OCI-LY1 (cell line): ENCODE data around the gene COL19A1.

Experiments
- H2AFZ ChIP-seq: fragments of 200-600 bp; sonication (generic), shearing (Covaris generic); 2 replicates; pipeline ENCODE4 v1.6.0; 2014; ENCODE audit warnings: antibody characterized with exemption, mild to moderate bottlenecking, low read length
- H3F3A ChIP-seq: fragments of 200-600 bp; sonication (generic), shearing (Covaris generic); 2 replicates; pipeline ENCODE4 v1.6.0; 2014; ENCODE audit warnings: mild to moderate bottlenecking, antibody characterized with exemption, low read length, moderate library complexity; ENCODE audit not compliant: insufficient read depth
- H3K27ac ChIP-seq: fragments of 200-600 bp; sonication (generic); 2 replicates; pipeline ENCODE4 v1.5.1; 2014; ENCODE audit warnings: low read length, mixed run types, mild to moderate bottlenecking, low read depth; ENCODE audit not compliant: poor library complexity, severe bottlenecking
- H3K27me3 ChIP-seq: fragments of 200-600 bp; sonication (generic); 2 replicates; pipeline ENCODE4 v1.6.0; 2014; ENCODE audit warnings: antibody characterized with exemption, mild to moderate bottlenecking, low read length, moderate library complexity; ENCODE audit not compliant: insufficient read depth
- H3K36me3 ChIP-seq: fragments of 200-600 bp; sonication (generic); 2 replicates; pipeline ENCODE4 v1.6.1; 2014; ENCODE audit warnings: mild to moderate bottlenecking, antibody characterized with exemption, low read length, moderate library complexity, mixed read lengths; ENCODE audit not compliant: insufficient read depth
- H3K4me1 ChIP-seq: fragments of 200-600 bp; sonication (generic); 2 replicates; pipeline ENCODE4 v1.5.1; 2014; ENCODE audit warnings: mild to moderate bottlenecking, low read length, moderate library complexity; ENCODE audit not compliant: insufficient read depth, severe bottlenecking
- H3K4me2 ChIP-seq: fragments of 200-600 bp; sonication (generic), shearing (Covaris generic); 2 replicates; pipeline ENCODE4 v1.6.1; 2014; ENCODE audit warnings: low read length
- H3K4me3 ChIP-seq: fragments of 200-600 bp; sonication (generic); 2 replicates; pipeline ENCODE4 v1.5.1; 2014; ENCODE audit warnings: low read length, low read depth, mild to moderate bottlenecking, mixed read lengths; ENCODE audit not compliant: poor library complexity, severe bottlenecking
- H3K79me2 ChIP-seq: fragments of 200-600 bp; shearing (Covaris generic); 2 replicates; pipeline ENCODE4 v1.6.1; 2016; ENCODE audit warnings: mixed run types, low read length, mixed read lengths; ENCODE audit not compliant: insufficient read depth
- H3K9ac ChIP-seq: fragments of 200-600 bp; sonication (generic), shearing (Covaris generic); 2 replicates; pipeline ENCODE4 v1.6.1; 2014; ENCODE audit warnings: mild to moderate bottlenecking, low read length, mixed read lengths
- H3K9me2 ChIP-seq: fragments of 200-600 bp; sonication (generic), shearing (Covaris generic); 2 replicates; pipeline ENCODE4 v1.6.1; 2014; ENCODE audit warnings: low read depth, mild to moderate bottlenecking, low read length, mixed read lengths
- H3K9me3 ChIP-seq: fragments of 200-600 bp; shearing (Covaris generic); 2 replicates; pipeline ENCODE4 v1.6.1; 2014; ENCODE audit warnings: low read length, mixed read lengths
- H4K20me1 ChIP-seq: fragments of 200-600 bp; sonication (generic), shearing (Covaris generic); 2 replicates; pipeline ENCODE4 v1.6.0; 2016; ENCODE audit warnings: mild to moderate bottlenecking, low read length; ENCODE audit not compliant: insufficient read depth
- CTCF ChIP-seq: fragments of 200-600 bp; sonication (generic), shearing (Covaris generic); IDR thresholded peaks from 2 replicates; pipeline ENCODE4 v1.5.1; 2017; ENCODE audit warnings: mild to moderate bottlenecking, antibody characterized with exemption, low read length, moderate library complexity, mixed read lengths
- EZH2 ChIP-seq: fragments of 200-600 bp; sonication (generic), shearing (Covaris generic); IDR thresholded peaks from 2 replicates; pipeline ENCODE4 v1.8.0; 2017; ENCODE audit warnings: borderline replicate concordance, mixed run types, mild to moderate bottlenecking, antibody characterized with exemption, low read length, moderate library complexity, mixed read lengths

Gene COL19A1

DNA sequence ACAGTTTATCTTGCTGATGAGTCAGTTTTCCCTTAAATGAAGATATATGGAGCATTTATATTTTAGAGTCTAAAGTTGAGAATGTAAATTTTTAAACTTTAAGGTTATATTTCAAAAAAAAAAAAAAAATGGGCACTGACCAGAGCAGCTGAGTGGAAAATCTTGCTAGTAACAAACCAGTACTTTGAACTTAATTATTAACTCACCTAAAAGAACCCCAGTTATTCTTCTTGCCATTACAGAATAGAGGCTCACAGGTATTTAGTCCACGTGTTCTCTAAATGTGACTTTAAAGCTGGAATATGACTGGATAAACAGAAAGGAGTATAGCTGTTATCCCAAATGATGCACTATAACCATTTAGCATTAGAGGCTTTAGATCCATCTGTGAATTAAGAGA lies 258.1 kb downstream of the COL19A1 start:
- Histone ChIP-seq H3K4me2 (no peak overlapping the region), H3F3A (no peaks in the 10 kb centered on the region), H3K79me2 (no peaks in the 10 kb centered on the region), H3K4me3 (no peak overlapping the region), H3K36me3 (no peaks in the 10 kb centered on the region), H3K9ac (no peak overlapping the region), H3K9me2 (no peaks in the 10 kb centered on the region), H3K27me3 (no peaks in the 10 kb centered on the region), H3K9me3 (no peaks in the 10 kb centered on the region), H4K20me1 (no peaks in the 10 kb centered on the region), H2AFZ (no peak overlapping the region), H3K27ac (no peak overlapping the region), H3K4me1 (no peaks in the 10 kb centered on the region)
- TF ChIP-seq EZH2 (no peak), CTCF (no peak)

- no peaks in the 10 kb centered on the region for H3K9me2 ChIP-seq
- H3K9me3 ChIP-seq = no peaks in the 10 kb centered on the region
- H4K20me1 ChIP-seq = no peaks in the 10 kb centered on the region
- no peaks in the 10 kb centered on the region for H3K4me1 ChIP-seq
- no peaks in the 10 kb centered on the region for H3K79me2 ChIP-seq
- H3K27me3 ChIP-seq = no peaks in the 10 kb centered on the region
- no peak overlapping the region for H2AFZ ChIP-seq
- no peak overlapping the region for H3K9ac ChIP-seq
- TF ChIP-seq CTCF = no peak
- no peak for TF ChIP-seq EZH2
- no peak overlapping the region for H3K4me3 ChIP-seq
- no peak overlapping the region for H3K4me2 ChIP-seq
- H3K27ac ChIP-seq = no peak overlapping the region
- no peaks in the 10 kb centered on the region for H3F3A ChIP-seq
- H3K36me3 ChIP-seq = no peaks in the 10 kb centered on the region
Measured at GRCh38 chr6:70124882-70125545, 258.7 kb downstream of the COL19A1 start.

GRCh38 chr6:70125602-70126001 lies 259.2 kb downstream of the COL19A1 start:
- H3K4me2 ChIP-seq = no peak overlapping the region
- H3K4me1 ChIP-seq = no peaks in the 10 kb centered on the region
- H3K27ac ChIP-seq = no peak overlapping the region
- H3K27me3 ChIP-seq = no peaks in the 10 kb centered on the region
- no peaks in the 10 kb centered on the region for H3K36me3 ChIP-seq
- no peak overlapping the region for H2AFZ ChIP-seq
- no peaks in the 10 kb centered on the region for H3K79me2 ChIP-seq
- TF ChIP-seq CTCF = no peak
- no peak for TF ChIP-seq EZH2
- no peak overlapping the region for H3K4me3 ChIP-seq
- no peaks in the 10 kb centered on the region for H3K9me2 ChIP-seq
- no peaks in the 10 kb centered on the region for H3F3A ChIP-seq
- no peaks in the 10 kb centered on the region for H3K9me3 ChIP-seq
- no peak overlapping the region for H3K9ac ChIP-seq
- H4K20me1 ChIP-seq = no peaks in the 10 kb centered on the region
